ENCODE data around the gene C6orf89. TPM values are rescaled to one million over a fixed set of nuclear protein-coding genes. Genes with fewer than 3 reads are reported as not detected.

Gene C6orf89
- total RNA-seq, 1 donor from 2014 or later, result 32.3 TPM

- H3K4me3 Mint-ChIP-seq, result no peak overlapping the region
- peaks cover 5% of the 10 kb centered on the region for H3K4me1 Mint-ChIP-seq
- no peak for TF ChIP-seq CTCF (conservative IDR thresholded peaks at IDR 0.05)
- no peaks in the 10 kb centered on the region for H3K27me3 Mint-ChIP-seq (ENCODE audit: low read depth)
- peaks cover 7% of the 10 kb centered on the region for H3K36me3 Mint-ChIP-seq (ENCODE audit: low read depth)
- H3K27ac Mint-ChIP-seq (ENCODE audit: unreplicated experiment), result no peak overlapping the region
- no peak for DNase-seq (ENCODE audit: low read depth, low spot score)
- no peaks in the 10 kb centered on the region for H3K9me3 Mint-ChIP-seq
Observed at GRCh38 chr6:36976007-36976264, 90.2 kb downstream of the C6orf89 start.

DNA sequence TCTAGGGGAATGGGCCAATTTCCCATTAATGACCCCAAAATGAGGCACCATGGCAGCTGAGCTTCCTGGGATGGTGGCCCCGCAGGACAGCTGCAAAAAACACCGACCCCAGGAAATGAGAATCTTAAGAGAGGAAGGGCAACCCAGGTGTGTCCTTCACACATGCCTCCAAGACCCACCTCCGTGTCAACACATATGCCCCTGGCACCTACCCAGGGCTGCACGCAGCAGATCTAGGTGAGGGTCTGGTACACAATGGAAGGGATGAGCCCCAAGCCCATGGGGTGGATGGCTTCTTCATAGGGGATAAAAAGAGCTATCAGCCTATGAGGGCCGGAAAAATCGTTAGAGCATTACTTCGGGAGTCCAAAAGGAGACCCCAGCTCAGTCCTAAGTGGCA, 90.8 kb downstream of the C6orf89 start:
- Mint-ChIP-seq H3K27me3 (ENCODE audit: low read depth) (no peaks in the 10 kb centered on the region), H3K4me1 (peaks cover 6% of the 10 kb centered on the region), H3K27ac (ENCODE audit: unreplicated experiment) (no peak overlapping the region), H3K9me3 (no peaks in the 10 kb centered on the region), H3K4me3 (no peak overlapping the region), H3K36me3 (ENCODE audit: low read depth) (peaks cover 7% of the 10 kb centered on the region)
- no peak for TF ChIP-seq CTCF (conservative IDR thresholded peaks at IDR 0.05)
- no peak for DNase-seq (ENCODE audit: low read depth, low spot score)

GRCh38 chr6:36976931-36977330, 91.2 kb downstream of the C6orf89 start:
- TF ChIP-seq CTCF (conservative IDR thresholded peaks at IDR 0.05), result no peak
- peaks cover 7% of the 10 kb centered on the region for H3K36me3 Mint-ChIP-seq (ENCODE audit: low read depth)
- no peak overlapping the region for H3K4me3 Mint-ChIP-seq
- H3K27me3 Mint-ChIP-seq (ENCODE audit: low read depth), result no peaks in the 10 kb centered on the region
- peaks cover 10% of the 10 kb centered on the region for H3K4me1 Mint-ChIP-seq
- H3K9me3 Mint-ChIP-seq, result no peaks in the 10 kb centered on the region
- no peak overlapping the region for H3K27ac Mint-ChIP-seq (ENCODE audit: unreplicated experiment)
- DNase-seq (ENCODE audit: low read depth, low spot score), result no peak

DNA sequence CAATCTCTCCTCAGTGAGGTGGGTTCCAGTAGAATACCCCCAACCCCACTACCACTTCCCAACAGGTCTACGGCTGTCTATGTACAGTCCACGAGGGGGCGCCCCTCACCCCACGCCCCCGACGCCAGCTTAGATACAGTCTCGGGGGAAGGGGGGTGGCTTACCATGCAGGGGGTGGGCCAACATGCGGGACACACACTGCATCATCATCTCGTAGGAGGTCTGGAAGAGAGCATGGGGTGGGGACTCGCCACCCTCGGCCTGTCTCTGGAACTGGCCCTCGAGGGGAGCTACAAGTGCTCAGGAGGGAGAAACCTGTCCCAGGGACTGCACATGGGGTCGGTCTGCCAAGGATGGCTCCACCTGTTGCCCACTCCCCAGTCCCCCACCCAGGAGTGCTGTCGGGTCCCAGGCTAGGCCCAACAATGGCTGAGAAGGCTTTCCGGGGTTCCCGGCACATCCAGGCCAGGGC, 91.8 kb downstream of the C6orf89 start:
- Mint-ChIP-seq H3K9me3 (no peaks in the 10 kb centered on the region), H3K36me3 (ENCODE audit: low read depth) (peaks cover 7% of the 10 kb centered on the region), H3K27me3 (ENCODE audit: low read depth) (no peaks in the 10 kb centered on the region), H3K4me3 (no peak overlapping the region), H3K4me1 (peaks cover 12% of the 10 kb centered on the region), H3K27ac (ENCODE audit: unreplicated experiment) (no peak overlapping the region)
- peak; percentile 42 for TF ChIP-seq CTCF (conservative IDR thresholded peaks at IDR 0.05)
- DNase-seq (ENCODE audit: low read depth, low spot score), result no peak

Other genes starting within 250 kb of the C6orf89 start
- 11.6 and 12.5 TPM in 2 replicates for gene CDKN1A, start 207.2 kb upstream of the C6orf89 start, total RNA-seq
- gene RAB44, start 188.1 kb upstream of the C6orf89 start, total RNA-seq, result not detected in 2 replicates
- gene CPNE5, start 46.5 kb upstream of the C6orf89 start, total RNA-seq, result 0.54 and 1.0 TPM in 2 replicates
- 82.8 and 84.9 TPM in 2 replicates for gene PPIL1, start 11.1 kb upstream of the C6orf89 start, total RNA-seq
- gene PI16, start 68.8 kb downstream of the C6orf89 start, total RNA-seq, result not detected in 2 replicates
- gene MTCH1, start 100.2 kb downstream of the C6orf89 start, total RNA-seq, result 182 and 193 TPM in 2 replicates
- not detected in 2 replicates for gene FGD2, start 119.7 kb downstream of the C6orf89 start, total RNA-seq